Esophagus muscularis mucosa (tissue), 4 donors: ENCODE results near the gene FBXW10.
"Not testable (repeated sequence)": the region's sequence is repeated elsewhere in the genome, so short reads cannot be mapped to it uniquely, and the experiment has no call there.

ENCODE experiments used
- EP300 ChIP-seq: sonication (generic); formaldehyde crosslinking; IDR thresholded peaks from one replicate; pipeline ENCODE4 v1.6.1; 2017; ENCODE audit warnings: antibody characterized with exemption
- POLR2A ChIP-seq: fragments of 450-650 bp; IDR thresholded peaks from one replicate; pipeline ENCODE4 v1.6.1; 2017; ENCODE audit warnings: antibody characterized with exemption, moderate library complexity, mild to moderate bottlenecking, low read depth
- POLR2AphosphoS5 ChIP-seq, 2 donors: sonication (generic); formaldehyde crosslinking; IDR thresholded peaks; one replicate each; pipeline ENCODE4 v1.6.1; 2017; ENCODE audit warnings: antibody characterized with exemption in 2 of 2
- TF ChIP-seq, protein P1 (sequence below), 3 experiments: fragments of 200-600 bp in 2 of 3; fragments of 450-650 bp in 1 of 3; sonication (generic) in 2 of 3; IDR thresholded peaks; one replicate each; pipeline ENCODE4 v1.5.1; 2017 to 2019; ENCODE audit warnings: antibody characterized with exemption in 3 of 3, mild to moderate bottlenecking in 2 of 3, moderate library complexity in 1 of 3

DNA sequence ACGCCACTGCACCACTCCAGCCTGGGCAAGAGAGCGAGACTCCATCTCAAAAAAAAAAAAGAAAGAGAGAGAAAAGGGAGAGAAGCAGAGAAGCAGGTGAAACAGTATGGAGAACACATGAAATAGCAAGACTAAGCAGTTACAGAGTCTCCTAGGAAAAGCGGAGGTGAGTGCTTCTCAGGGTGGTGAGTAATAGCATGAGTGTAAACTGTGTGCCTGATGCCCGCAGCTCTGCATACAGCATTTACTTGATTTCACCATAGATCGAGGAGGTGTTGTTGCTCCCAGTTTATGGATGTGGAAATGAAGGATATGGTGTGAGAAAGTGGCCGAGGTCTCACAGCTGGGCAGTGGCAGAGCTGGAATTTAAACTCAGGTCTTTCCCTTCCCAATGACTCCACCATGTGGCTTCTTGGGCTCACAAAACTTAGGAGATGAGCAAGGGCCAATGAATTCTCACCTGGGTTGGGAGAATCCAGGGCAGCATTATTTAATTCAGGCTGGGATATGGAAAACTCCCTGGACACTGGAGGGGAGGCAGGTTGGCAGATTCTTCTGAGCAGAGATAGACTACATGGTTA, 10.1 kb downstream of the FBXW10 start:
- TF ChIP-seq, protein P1, sequence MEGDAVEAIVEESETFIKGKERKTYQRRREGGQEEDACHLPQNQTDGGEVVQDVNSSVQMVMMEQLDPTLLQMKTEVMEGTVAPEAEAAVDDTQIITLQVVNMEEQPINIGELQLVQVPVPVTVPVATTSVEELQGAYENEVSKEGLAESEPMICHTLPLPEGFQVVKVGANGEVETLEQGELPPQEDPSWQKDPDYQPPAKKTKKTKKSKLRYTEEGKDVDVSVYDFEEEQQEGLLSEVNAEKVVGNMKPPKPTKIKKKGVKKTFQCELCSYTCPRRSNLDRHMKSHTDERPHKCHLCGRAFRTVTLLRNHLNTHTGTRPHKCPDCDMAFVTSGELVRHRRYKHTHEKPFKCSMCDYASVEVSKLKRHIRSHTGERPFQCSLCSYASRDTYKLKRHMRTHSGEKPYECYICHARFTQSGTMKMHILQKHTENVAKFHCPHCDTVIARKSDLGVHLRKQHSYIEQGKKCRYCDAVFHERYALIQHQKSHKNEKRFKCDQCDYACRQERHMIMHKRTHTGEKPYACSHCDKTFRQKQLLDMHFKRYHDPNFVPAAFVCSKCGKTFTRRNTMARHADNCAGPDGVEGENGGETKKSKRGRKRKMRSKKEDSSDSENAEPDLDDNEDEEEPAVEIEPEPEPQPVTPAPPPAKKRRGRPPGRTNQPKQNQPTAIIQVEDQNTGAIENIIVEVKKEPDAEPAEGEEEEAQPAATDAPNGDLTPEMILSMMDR (IDR thresholded peaks at IDR 0.05), result not testable (repeated sequence)
- not testable (repeated sequence) for TF ChIP-seq POLR2AphosphoS5 (IDR thresholded peaks at IDR 0.05); POLR2A; EP300
